Mononuclear cell (primary cell): ENCODE data around the gene SLC12A8. TPM values are rescaled to one million over a fixed set of nuclear protein-coding genes. Genes with fewer than 3 reads are reported as not detected.

ENCODE experiments used
- H3K27me3 ChIP-seq: 2 replicates; pipeline ENCODE4 v1.6.0; 2011; ENCODE audit warnings: low read length, control low read depth; ENCODE audit not compliant: insufficient read depth
- H3K4me1 ChIP-seq: 2 replicates; pipeline ENCODE4 v1.5.1; 2011; ENCODE audit warnings: mild to moderate bottlenecking, low read length, control low read depth; ENCODE audit not compliant: insufficient read depth
- H3K4me3 ChIP-seq: 2 replicates; pipeline ENCODE4 v1.5.1; 2011; ENCODE audit warnings: mild to moderate bottlenecking, low read length, moderate library complexity
- H3K9me3 ChIP-seq: 2 replicates; pipeline ENCODE4 v1.5.1; 2011; ENCODE audit warnings: low read depth, mild to moderate bottlenecking, control low read depth, low read length
- total RNA-seq: library from RNA; depleted of rRNA; stranded (reverse); fragments of >200 nt; gene quantifications from one replicate; pipeline ENCODE4 v1.2.3, GENCODE V29; 2012

Gene SLC12A8
- total RNA-seq, 1 donor = not detected

- no peaks in the 10 kb centered on the region for H3K27me3 ChIP-seq
Observed at GRCh38 chr3:125185805-125186204, 26.7 kb downstream of the SLC12A8 start.

DNA sequence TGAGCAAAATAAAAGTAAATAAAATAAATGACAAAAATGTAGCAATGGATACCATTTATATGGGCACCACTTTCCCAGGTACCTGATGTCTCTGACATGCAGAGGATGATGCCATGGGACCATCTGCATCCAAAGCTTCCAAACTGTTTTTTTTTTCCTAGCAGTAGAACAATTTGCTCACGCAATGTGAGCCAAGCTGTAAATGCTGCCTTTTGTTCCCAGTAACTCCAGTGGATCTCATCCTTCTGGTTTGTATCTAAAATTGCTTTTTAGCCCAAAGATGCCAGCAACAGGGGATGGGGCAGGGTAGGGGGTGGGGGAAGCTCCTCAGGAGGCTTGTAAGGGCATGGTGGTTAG, 32.7 kb downstream of the SLC12A8 start:
- no peaks in the 10 kb centered on the region for H3K27me3 ChIP-seq
- H3K9me3 ChIP-seq = no peaks in the 10 kb centered on the region
- H3K4me1 ChIP-seq = peaks cover 6% of the 10 kb centered on the region
- H3K4me3 ChIP-seq = no peak overlapping the region

More at GRCh38 chr3:125185805-125186204, 26.7 kb downstream of the SLC12A8 start:
- H3K4me1 ChIP-seq = no peaks in the 10 kb centered on the region
- no peak overlapping the region for H3K4me3 ChIP-seq
- no peaks in the 10 kb centered on the region for H3K9me3 ChIP-seq

- peaks cover 6% of the 10 kb centered on the region for H3K4me1 ChIP-seq
- no peaks in the 10 kb centered on the region for H3K27me3 ChIP-seq
Observed at GRCh38 chr3:125179143-125179883, 33.2 kb downstream of the SLC12A8 start.

DNA sequence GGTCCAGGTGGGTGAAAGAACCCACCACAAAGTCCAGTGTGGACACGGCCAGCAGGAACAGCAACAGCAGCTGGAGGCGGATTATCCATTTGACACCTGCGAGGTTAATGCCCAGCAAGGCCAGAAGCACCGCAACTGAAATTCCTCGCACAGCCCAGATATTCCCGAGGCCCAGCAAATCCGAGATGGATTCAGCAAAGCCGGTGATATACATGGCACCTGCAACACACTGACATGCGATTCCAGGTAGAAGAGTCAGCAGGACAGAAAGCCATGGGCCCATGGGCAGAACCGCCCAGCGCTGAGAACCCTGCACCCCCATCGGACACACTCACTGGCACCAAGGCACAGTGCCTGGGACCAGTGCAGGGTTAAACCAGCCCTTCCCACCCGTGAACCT, 34.8 kb downstream of the SLC12A8 start:
- Histone ChIP-seq H3K4me1 (peaks cover 6% of the 10 kb centered on the region), H3K27me3 (no peaks in the 10 kb centered on the region), H3K9me3 (no peaks in the 10 kb centered on the region), H3K4me3 (no peak overlapping the region)

More at GRCh38 chr3:125179143-125179883, 33.2 kb downstream of the SLC12A8 start:
- no peaks in the 10 kb centered on the region for H3K9me3 ChIP-seq
- H3K4me3 ChIP-seq = no peak overlapping the region

DNA sequence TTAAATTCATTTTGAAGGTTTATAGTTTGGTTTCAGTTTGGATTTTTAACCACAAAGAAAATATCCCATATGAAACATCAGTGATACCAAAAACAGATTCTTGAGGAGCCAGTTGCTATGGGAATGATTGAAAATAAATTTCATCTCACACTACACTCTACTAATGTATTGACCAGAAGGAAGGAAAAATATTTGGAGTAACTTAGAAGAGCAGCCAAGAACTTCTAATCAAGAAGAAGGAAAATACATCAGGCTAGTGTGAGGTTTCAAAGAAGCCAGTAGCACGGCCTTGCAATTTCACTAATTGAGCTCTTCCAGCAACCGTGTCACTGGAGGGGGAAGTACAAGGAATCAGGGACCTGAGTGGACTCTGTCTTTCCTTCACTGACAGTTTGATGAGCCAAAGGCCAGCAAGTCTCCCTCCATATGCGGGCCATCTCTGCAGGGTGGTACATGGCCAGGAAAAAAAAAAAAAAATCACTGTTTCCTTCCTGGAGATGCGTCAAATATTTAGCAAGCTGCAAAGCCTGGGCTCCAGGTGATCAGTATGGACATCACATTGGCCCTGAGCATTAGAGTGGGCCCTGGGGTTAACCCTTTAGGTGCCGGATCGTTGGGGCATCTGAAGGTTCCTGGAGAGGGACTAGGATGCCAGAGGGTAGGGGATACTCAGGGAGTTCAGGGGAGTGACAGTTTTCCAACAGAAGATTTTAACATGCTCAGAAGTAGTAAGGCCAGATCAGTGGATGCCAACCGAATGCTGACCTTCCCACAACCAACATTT, 37.1 kb downstream of the SLC12A8 start:
- peaks cover 6% of the 10 kb centered on the region for H3K4me1 ChIP-seq
- H3K9me3 ChIP-seq = no peaks in the 10 kb centered on the region
- no peak overlapping the region for H3K4me3 ChIP-seq
- no peaks in the 10 kb centered on the region for H3K27me3 ChIP-seq

DNA sequence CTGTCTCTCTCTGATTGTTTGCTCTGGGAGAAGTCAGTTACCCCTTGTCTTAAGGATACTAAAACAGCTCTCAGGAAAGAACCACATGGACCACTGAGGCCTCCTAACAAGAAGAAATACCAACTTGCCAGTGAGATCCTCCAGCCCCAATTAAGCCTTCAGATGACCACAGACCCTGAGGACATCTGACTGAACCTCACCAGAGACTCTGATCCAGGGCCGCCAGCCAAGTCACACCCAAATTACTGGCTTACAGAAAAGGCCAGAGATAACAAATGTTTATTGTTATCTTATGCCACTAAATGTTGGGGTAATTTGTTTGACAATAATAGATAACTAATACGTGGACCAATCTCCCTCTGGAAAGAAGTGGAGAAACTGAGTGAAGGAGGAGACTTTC, 40.2 kb downstream of the SLC12A8 start:
- H3K4me3 ChIP-seq = no peak overlapping the region

DNA sequence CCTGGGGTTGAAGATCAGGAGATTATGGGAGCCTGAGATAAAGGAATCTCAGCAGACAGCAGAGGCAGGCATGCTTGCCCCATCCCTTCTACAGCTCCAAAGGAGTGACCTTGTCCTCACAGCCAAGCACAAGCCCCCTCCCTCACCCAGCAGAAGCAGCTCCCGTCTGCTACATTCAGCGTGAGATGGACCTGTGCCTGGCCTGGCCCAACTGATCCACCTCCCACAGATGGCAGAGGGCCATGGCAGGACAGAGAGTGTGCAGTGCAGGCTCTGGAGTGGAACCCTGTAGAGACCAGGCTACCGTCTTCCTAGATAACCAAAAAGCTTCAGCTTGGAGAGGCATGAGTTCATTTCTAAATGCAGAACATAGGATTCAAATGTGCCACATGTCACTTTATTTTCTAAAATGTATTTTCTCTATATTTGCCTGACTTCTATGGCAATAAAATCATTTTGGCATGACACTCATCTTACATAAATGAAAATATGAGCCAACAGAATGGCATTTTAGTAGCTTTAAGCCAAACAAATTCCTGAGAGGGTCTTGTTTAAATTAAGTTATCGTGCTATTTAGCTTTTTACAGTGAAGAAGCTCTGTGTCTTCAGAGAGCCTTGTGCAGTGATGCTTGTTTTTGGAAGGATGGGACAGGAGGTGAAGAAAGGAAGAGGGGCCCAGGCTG, 43.7 kb downstream of the SLC12A8 start:
- Histone ChIP-seq H3K4me3 (no peak overlapping the region), H3K27me3 (no peaks in the 10 kb centered on the region), H3K9me3 (no peaks in the 10 kb centered on the region), H3K4me1 (peaks cover 12% of the 10 kb centered on the region)

More for the DNA sequence above, 40.2 kb downstream of the SLC12A8 start:
- Histone ChIP-seq H3K9me3 (no peaks in the 10 kb centered on the region), H3K27me3 (no peaks in the 10 kb centered on the region), H3K4me1 (no peaks in the 10 kb centered on the region)

GRCh38 chr3:125166599-125167136, 45.9 kb downstream of the SLC12A8 start:
- no peak overlapping the region for H3K4me3 ChIP-seq
- peaks cover 28% of the 10 kb centered on the region for H3K4me1 ChIP-seq
- H3K27me3 ChIP-seq = no peaks in the 10 kb centered on the region
- no peaks in the 10 kb centered on the region for H3K9me3 ChIP-seq

DNA sequence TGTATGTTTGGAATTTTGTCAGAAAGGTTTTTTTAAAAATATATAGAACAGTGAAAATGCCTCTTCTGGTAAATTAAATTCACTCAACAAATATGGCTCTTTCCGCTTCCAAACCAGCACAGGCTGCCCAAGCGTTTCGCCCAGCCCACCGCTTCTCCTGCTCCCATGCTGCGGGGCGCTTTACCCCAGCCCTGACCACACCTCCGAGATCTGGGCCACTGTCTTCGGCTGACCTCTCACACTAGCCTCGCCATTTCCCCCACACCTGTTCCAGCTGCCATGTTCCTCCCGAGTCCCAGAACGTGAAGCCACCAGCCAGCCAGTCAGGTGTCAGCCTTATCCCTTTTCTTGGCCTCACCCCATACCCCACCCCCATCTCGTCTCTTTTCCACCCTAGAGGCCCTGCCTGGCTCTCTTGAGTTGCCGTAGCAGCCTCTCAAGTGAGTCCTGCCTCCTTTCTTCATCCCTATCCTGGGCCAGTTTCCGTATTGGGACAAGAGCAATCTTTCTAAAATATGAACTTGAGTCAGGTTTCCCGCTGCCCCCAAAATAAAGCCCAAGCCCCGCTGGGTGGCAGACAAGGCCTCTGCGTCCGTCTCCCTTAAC, 46.5 kb downstream of the SLC12A8 start:
- Histone ChIP-seq H3K27me3 (no peaks in the 10 kb centered on the region), H3K4me3 (no peak overlapping the region), H3K9me3 (no peaks in the 10 kb centered on the region), H3K4me1 (peaks cover 34% of the 10 kb centered on the region)

DNA sequence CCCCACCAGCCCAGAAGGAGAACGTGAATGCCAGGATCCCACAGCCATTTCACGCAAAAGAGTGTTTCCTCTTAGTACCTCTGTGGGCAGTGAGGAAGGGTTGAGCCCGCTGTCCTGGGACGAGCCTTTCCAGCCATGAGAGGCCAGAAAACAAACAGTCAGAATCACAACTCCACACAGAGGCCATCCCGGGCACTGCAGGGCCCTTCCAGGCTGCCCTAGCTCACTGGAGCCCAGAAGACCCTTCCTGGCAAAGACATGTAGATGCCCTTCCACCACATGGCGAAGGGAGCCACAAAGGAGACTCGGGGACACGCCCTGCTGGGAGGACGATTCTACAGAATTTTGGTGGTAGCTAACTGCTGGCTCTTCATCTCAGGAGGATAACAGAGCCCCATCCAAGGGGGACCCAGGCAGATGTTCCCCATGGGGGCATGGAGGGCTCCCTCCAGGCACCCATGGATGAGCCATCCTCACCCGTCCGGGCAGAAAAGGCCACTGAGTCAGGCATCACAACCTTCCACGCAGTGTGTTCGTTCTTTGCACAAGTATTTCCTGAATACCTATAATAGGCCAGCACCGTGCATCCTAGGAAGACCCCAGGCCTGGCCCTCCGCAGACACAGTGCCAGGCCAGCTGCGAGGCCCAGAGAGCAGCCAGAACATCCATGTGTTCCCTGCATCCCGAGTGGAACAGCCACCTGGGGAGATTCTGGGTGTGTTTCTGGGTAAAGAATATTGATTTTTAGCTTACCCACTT, 47.2 kb downstream of the SLC12A8 start:
- H3K4me3 ChIP-seq = no peak overlapping the region
- peaks cover 37% of the 10 kb centered on the region for H3K4me1 ChIP-seq
- H3K9me3 ChIP-seq = no peaks in the 10 kb centered on the region
- H3K27me3 ChIP-seq = no peaks in the 10 kb centered on the region

DNA sequence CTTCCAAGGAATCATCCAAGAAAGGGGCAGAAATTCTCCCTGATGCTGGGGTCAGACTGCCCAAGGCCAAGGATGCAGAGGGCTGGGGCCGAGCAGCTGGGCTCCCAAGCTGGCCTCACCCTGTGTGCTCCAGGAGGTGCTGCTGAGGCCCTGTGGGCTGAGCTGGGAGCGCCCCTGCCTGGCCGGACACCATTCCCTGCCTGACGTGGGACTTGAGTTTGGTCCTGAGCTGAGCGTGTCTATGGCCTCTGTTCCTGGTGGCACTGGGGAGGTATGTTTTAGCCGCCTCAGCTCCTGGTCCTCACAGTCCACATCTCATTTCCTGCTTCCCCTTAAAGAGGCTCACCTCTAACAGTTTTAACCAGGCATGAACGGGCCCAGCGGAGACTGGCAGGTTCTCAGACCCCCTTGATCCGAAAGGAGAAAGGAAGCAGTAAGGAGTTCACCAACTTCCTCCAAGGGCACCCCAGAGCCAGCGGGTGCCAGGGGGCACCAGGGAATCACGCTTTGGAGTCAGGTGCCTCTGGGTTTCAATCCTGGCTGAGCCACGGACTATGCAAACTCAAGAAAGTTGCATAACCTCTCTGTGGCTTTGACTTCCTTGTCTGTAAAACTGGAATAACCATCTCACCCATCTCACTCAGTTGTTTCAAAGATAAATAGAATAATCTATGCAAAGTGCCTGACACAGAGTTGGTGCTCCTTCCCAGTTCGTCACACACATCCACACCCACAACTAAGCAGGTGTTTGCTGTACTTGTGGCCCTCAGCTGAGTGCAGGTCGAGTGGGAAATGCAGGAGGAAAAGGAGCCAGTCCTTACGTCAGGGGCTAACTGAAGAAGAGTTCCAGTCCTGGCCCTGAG, 48.6 kb downstream of the SLC12A8 start:
- Histone ChIP-seq H3K9me3 (no peaks in the 10 kb centered on the region), H3K4me3 (no peak overlapping the region), H3K27me3 (no peaks in the 10 kb centered on the region), H3K4me1 (peaks cover 37% of the 10 kb centered on the region)

DNA sequence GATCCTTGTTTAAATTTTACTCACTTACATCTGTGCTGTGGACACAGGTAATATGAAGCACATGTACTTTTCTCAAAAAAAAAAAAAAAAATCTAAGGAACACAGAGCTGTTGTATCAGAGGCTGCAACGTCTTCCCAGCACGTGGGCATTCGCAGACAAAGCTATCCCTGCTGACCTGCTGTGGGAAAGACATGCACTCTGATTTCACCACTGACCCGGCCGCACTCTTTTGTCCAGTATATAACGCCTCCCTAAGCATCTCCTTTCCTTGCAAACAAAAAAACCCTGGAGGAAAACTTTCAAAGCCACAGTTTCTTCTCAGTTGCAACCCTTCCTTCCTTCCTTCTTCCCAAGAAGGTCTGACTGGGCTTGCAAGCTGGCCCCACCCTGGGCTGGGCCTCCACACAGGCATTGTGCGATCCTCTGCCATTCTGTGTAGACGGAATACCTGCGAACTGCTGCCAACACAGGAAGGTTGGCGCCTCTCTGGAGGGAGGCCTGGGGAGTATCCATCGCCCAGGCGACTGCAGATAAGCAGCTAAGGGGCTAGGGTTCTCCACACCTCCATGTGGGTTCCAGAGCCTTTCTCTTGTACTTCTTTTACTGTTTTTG, 50.8 kb downstream of the SLC12A8 start:
- Histone ChIP-seq H3K4me1 (peaks cover 37% of the 10 kb centered on the region), H3K9me3 (no peaks in the 10 kb centered on the region), H3K4me3 (no peak overlapping the region), H3K27me3 (no peaks in the 10 kb centered on the region)
